OCI-LY3 (cell line): ENCODE data around the gene PAM16.

Experiments
- CTCF ChIP-seq: fragments of 200-600, 300-600 bp; sonication (generic); IDR thresholded peaks from 2 replicates; pipeline ENCODE4 v1.5.1; 2014; ENCODE audit warnings: antibody characterized with exemption, low read length, low read depth
- EZH2phosphoT487 ChIP-seq: fragments of 200-600 bp; shearing (Covaris generic); IDR thresholded peaks from 2 replicates; pipeline ENCODE4 v1.6.1; 2018; ENCODE audit warnings: antibody characterized with exemption, mixed run types, low read depth

DNA sequence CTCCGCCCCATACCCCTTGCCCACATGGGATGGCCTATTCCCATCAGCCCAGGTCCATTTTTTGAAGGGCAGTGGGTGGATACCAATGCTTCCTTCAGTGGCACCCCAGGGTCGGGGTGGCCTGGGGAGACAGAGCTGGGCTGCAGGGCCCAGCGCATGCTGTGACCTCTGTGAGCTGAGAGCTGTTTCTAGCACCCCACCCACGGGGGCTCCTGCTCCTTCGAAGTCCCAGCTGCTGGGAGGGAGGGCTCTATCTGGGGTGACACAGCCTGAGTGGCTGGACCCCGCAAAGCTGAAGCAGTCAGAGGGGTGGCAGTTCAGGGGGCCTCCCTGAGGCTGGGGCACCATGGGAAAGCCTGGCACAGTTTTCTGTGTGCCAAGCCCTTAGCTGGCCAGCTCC lies 10.7 kb downstream of the PAM16 start:
- no peak for TF ChIP-seq CTCF
- TF ChIP-seq EZH2phosphoT487: no peak
